ENCODE data around the gene MIER2.

DNA sequence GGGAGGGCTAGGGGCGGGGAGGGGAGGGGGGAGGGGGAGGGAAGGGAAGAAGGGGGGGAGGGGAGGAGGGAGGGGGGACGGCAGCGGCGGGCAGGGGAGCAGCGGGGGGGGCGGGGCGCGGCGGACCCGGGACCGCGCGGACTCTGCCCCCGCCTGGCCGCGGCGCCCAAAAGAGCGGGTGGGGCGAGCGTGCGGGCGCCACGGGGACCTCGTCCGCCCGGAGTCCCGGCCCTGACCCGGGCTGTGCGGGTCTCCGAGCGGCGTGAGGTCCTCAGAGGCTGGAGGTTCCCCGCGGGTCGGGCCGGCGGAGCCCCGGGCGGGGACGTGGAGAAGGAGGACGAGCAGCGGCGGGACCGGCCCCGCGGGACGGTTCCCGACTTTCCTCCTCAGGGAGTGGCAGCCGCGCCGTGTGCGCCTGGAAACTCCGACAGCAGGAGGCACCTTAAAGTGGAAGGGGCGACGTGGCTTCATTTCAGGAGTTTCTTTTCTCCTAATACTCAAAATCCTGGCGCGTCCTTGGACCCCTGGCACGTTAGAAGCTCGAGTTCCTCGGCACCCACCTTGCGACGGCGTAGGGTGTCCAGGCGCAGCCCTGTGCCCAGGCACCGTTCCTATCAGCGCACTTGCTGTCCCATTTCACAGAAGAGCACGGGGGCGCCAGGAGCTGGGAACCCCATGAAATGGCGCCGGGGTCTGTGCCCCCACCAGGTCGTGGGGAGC, 52.9 kb downstream of the MIER2 start:
- TF ChIP-seq, protein P1, sequence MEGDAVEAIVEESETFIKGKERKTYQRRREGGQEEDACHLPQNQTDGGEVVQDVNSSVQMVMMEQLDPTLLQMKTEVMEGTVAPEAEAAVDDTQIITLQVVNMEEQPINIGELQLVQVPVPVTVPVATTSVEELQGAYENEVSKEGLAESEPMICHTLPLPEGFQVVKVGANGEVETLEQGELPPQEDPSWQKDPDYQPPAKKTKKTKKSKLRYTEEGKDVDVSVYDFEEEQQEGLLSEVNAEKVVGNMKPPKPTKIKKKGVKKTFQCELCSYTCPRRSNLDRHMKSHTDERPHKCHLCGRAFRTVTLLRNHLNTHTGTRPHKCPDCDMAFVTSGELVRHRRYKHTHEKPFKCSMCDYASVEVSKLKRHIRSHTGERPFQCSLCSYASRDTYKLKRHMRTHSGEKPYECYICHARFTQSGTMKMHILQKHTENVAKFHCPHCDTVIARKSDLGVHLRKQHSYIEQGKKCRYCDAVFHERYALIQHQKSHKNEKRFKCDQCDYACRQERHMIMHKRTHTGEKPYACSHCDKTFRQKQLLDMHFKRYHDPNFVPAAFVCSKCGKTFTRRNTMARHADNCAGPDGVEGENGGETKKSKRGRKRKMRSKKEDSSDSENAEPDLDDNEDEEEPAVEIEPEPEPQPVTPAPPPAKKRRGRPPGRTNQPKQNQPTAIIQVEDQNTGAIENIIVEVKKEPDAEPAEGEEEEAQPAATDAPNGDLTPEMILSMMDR (IDR thresholded peaks at IDR 0.05; ENCODE audit: low read length), result no peak
- no peak for TF ChIP-seq EZH2 (IDR thresholded peaks at IDR 0.05; ENCODE audit: borderline replicate concordance, low read length)

Measured in OCI-LY1 (cell line).